Vagina (tissue), 2 donors: ENCODE measurements around the gene PARK7.
A peak's percentile ranks its signal among the peaks of the same experiment; 100 is the strongest.

ENCODE experiments used
- POLR2A ChIP-seq, 2 donors: fragments of 450-650 bp; IDR thresholded peaks; one replicate each; pipeline ENCODE4 v1.6.1; 2017; ENCODE audit warnings: antibody characterized with exemption in 2 of 2, mild to moderate bottlenecking in 2 of 2, moderate library complexity in 2 of 2
- TF ChIP-seq, protein P1 (sequence below), 3 experiments: fragments of 450-650 bp in 2 of 3; fragments of 200-600 bp in 1 of 3; sonication (generic) in 1 of 3; IDR thresholded peaks; one replicate each; pipeline ENCODE4 v1.5.1; 2017 to 2019; ENCODE audit warnings: antibody characterized with exemption in 3 of 3, mild to moderate bottlenecking in 2 of 3, moderate library complexity in 2 of 3

DNA sequence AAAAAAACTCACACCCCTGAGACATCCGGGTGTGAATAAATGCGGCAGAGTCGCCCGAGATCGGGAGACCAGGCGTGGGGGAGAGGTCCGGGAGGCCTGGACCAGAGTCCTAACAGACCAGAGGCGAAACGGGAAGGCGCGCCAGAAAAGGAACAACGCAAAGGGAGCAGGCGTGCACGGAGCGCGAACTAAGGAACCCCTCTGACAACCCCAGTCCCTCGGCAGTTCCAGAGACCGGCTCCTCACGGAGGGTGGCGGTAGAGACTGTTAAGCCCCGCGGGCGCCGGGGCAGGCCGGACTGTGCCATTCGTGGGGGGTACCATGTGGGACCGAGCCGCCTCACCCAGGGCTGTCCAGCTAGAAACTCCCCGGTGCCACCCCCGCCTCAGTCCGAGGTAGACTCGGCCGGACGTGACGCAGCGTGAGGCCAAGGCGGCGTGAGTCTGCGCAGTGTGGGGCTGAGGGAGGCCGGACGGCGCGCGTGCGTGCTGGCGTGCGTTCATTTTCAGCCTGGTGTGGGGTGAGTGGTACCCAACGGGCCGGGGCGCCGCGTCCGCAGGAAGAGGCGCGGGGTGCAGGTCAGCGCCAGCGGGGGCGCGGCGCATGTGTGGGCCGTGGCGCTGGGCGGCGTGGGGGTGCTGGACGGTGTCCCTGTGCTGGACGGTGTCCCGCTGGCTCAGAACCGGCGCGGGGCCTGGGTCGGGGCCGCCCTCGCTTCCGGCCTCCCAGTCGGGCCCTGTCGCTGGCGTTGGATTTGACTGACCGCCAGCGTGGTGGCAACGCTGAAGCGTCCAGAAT, at the start of gene PARK7:
- TF ChIP-seq, protein P1, sequence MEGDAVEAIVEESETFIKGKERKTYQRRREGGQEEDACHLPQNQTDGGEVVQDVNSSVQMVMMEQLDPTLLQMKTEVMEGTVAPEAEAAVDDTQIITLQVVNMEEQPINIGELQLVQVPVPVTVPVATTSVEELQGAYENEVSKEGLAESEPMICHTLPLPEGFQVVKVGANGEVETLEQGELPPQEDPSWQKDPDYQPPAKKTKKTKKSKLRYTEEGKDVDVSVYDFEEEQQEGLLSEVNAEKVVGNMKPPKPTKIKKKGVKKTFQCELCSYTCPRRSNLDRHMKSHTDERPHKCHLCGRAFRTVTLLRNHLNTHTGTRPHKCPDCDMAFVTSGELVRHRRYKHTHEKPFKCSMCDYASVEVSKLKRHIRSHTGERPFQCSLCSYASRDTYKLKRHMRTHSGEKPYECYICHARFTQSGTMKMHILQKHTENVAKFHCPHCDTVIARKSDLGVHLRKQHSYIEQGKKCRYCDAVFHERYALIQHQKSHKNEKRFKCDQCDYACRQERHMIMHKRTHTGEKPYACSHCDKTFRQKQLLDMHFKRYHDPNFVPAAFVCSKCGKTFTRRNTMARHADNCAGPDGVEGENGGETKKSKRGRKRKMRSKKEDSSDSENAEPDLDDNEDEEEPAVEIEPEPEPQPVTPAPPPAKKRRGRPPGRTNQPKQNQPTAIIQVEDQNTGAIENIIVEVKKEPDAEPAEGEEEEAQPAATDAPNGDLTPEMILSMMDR (IDR thresholded peaks at IDR 0.05) = peak; percentile 36 to 50 (median 46)
- peak in 1 of 2 donors; percentile 66 for TF ChIP-seq POLR2A (IDR thresholded peaks at IDR 0.05)
